ENCODE results near the gene S100A12.
A peak's percentile ranks its signal among the peaks of the same experiment; 100 is the strongest.

The S100A12 gene

GRCh38 chr1:153349363-153350320 is 25.8 kb downstream of the S100A12 start:
- peak; percentile 30 for DNase-seq

DNA sequence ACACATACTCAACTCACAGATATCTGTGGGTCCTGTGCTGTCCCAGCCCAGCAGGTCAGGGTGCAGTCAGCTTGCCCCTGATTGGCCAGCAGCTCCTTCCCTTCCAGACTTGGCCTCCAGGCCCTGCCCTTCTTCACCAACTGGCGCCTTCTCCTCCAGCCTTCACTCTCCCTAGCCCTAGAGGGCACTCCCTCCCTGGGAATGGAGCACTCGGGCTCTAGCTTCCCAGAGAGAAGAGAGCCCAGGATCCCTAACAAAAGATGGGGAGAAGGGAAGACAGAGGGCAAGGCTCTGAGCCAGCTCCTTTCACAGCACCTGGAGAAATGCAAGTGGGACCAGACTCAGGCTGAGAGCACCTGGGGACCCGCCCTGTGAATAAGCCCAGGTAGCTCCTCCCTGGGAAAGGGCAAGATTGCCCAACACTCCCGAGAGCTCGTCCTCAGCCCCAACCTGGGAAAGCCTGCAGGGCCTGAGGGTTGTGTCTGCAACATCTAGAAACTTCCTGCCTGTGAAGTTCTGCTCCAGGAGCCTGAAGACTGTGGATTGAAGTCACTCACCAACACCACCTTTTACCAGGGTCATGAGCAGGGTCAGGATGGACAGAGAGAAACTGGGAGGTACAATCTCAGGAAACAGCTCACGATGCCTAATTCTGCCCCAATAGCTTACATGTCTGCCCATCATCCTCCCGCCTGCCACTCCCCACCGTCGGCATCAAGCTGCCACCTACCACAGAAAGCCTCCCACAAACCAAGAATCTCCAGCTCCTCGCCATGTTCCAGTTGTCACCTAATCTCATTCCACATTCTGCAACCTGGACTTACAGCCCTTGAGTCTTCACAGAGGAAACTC is 26.7 kb downstream of the S100A12 start, which contains the start of gene PGLYRP4:
Gene PGLYRP4 (minus strand): TSS at position 331 of the 852 bp plus-strand sequence. CDS start 909 bp downstream, outside the sequence.
- peak; percentile 40 for DNase-seq

- DNase-seq: peak; percentile 38
These were observed 27.6 kb downstream of the S100A12 start for GRCh38 chr1:153347856-153348255.

DNA sequence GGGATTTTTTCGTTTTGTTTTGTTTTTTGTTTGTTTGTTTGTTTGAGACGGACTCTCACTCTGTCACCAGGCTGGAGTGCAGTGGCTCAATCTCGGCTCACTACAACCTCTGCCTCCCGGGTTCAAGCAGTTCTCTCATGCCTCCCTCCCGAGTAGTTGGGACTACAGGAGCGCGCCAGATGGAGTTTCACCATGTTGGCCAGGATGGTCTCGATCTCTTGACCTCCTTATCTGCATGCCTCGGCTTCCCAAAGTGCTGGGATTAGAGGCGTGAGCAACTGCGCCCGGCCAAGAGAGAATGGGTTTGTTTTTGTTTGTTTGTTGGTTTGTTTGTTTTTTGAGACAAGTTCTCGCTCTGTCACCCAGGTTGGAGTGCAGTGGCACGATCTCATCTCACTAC is 28.4 kb downstream of the S100A12 start:
- peak; percentile 21 for DNase-seq

DNA sequence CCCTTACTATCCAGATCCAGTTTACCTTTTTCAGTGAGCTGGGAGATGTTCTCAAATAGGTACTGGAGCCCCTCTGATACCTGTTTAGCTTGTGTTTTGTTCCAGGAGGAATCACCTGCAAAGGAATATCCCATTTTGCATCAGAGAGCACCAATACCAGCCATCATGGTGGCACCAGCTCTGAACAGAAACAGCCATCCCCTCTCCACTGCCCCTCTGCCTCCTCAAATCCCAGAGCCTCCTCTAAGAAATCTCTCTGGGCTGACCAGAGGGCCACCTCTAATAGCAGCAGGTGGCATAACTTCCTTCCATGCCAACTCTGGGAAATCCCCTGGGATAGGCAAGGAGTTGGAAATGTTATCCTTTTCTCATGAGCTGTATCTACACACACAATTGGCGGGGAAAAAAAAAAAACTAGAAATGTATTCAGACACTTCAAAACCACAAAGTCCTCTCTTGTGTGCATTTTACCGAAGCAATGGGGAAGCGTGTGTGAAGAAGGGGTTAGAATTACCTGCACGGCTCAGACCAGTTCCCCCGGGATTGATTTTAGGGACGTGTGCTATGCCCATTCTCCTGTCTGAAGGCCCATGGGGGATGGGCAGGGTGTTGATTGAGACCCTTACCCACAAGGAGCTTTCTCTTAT is 29.2 kb downstream of the S100A12 start:
- DNase-seq: peak; percentile 54

GRCh38 chr1:153345187-153346076 is 30.0 kb downstream of the S100A12 start:
- peak; percentile 55 for DNase-seq

DNA sequence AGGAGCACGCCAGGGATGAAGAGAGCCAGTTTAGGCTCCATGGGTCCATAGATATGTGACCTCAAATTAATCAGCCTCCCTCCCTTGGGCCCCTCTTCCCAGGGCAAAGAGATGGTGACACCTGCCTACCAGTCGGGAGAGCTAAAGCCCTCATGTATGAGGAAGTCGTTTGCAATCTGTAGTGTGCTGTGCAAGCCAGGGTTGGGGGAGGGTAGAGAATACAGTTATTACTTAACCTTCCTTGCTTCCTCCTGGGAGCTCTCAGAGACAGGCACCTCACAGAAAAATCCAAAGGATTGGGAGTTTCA is 30.7 kb downstream of the S100A12 start:
- peak; percentile 51 for DNase-seq

GRCh38 chr1:153343811-153344717 is 31.4 kb downstream of the S100A12 start:
- DNase-seq: peak; percentile 42

GRCh38 chr1:153343040-153343681 is 32.3 kb downstream of the S100A12 start:
- DNase-seq: peak; percentile 35

DNA sequence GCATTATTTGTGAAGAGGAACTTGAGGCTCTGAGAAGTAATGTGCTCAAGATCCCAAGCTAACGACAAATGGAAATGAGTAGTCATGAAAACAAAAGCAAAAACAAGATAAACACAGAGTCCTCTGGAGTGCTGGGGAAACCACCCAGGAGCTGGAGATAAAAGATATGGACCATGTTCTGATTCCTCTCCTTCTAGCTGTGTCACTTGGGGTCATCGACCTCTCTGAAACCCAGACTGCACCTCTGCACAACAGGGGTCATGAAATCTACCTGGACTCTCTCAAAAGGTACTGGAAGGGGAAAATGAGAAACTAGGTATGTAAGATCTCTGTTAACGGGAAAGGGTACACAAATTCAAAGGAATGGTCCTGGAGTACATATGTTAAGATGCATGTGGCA is 33.2 kb downstream of the S100A12 start:
- DNase-seq: no peak

DNA sequence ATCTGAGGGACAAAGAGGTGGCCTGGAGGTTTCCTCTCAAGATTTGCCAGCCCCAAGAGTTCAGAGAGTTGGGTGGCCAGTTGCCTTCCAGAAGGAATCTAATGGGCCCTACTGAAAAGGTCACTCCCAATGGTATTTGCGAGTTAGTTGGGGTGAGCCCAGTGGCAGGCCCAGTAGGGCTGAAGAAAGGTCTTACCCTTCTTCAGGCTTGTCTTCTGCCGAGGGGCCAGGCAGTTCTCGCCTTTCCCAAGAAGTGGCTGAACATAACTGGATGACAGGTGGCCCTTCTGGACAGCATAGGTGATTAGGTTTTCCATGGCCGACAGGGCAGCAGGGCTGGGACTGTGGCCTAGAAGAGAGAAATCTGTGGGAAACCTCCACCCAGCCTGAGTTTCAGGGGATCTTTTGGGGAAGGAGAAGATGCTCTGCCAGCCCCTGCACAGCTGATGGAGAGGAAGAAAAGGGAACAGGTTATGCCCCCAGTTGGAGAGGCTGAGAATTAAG is 33.9 kb downstream of the S100A12 start:
- peak; percentile 15 for DNase-seq

DNA sequence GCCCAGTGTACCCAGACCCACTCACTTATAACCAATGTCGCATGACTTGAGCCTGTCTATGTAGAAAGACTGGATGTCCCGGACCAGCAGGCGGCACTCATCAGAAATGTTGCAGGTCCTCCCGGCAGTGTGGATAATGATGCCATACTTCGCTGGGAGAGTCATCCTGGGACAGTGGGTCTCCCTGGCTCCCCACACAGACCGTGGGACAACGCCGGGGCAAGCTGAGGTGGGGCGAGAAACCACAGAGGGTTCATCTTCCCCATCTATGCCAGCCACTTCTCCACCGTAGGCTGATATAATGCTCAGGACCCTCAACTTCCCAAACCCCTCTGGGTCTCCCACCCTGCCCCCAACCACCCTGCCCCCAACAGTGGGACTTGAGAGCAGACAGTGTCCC is 35.1 kb downstream of the S100A12 start:
- DNase-seq: peak; percentile 50

- peak; percentile 49 for DNase-seq
These were observed 35.6 kb downstream of the S100A12 start for GRCh38 chr1:153339802-153340201.

DNA sequence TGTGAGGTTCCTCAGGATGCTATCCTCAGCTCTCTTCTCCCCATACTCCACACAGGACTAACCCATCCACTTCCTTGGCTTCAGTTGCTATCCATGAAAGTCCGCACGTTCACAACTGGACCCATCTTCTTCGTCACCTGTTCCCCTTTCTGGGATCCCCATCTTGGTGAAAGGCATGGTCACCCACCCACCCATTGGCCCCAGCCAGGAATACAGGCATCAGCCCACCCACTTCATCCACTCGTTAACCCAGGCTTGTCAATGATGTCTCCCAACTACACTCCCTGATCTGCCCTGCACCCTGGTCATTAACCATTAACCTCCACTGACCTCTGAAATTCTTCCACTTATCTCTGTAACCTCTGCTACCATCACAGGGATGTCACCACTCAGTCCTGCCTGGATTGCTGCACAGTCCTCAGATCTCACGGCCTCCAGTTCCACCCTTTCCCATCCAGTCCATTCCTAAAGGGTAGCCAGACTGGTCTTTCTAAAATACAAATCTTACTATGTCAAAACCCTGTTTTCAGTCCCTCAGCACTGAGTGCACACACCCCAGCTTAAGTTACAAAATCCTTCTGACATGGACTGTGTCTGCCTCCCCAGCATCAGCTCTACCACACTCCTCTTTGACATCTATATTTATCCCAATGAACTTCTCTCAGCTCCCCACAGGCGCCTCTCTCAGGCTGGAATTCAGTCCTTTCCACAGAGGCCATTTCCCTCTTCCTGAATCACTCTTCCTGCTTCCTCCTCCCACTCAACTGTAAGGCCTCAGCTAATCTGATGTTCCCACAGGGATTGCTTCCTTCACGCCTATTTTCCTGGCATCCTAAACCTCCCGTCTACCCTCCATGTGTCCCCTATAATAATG is 37.2 kb downstream of the S100A12 start:
- DNase-seq: no peak

GRCh38 chr1:153336650-153337049 is 38.8 kb downstream of the S100A12 start:
- DNase-seq: no peak

DNA sequence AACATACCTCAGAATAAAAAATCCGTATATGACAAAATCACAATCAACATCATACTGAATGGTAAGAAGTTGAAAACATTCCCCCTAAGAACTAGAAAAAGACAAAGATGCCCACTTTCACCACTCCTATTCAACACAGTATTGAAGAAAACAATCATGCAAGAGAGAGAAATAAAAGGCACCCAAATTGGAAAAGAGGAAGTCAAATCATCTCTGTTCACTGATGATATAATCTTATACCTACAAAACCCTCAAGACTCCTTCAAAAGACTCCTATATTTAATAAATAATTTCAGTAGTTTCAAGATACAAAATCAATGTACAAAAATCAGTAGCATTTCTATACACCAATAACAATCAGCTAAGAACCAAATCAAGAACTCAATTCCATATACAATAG is 41.5 kb downstream of the S100A12 start:
- no peak for DNase-seq

GRCh38 chr1:153324912-153325311 is 50.5 kb downstream of the S100A12 start:
- DNase-seq: no peak
